Right cardiac atrium (tissue), 5 donors: ENCODE measurements around the gene IQGAP3. TPM values are rescaled to one million over a fixed set of nuclear protein-coding genes. Genes with fewer than 3 reads are reported as not detected.

ENCODE experiments used
- ATAC-seq, 2 donors: fragments of 200-7000 bp; cut with Tn5 transposase; one replicate each; pipeline versions ENCODE4 v1.8.0 to v1.9.1; 2020; ENCODE audit warnings: moderate library complexity in 2 of 2, mild to moderate bottlenecking in 1 of 2
- DNase-seq, 3 donors: peaks; one replicate each; pipeline ENCODE4 v3.0.0-alpha.2; 2020
- H3K27ac ChIP-seq: one replicate; pipeline ENCODE4 v1.5.1; 2013; ENCODE audit warnings: mild to moderate bottlenecking, low read length, control low read depth, moderate library complexity
- H3K27me3 ChIP-seq: one replicate; pipeline ENCODE4 v1.6.1; 2013; ENCODE audit not compliant: control insufficient read depth, insufficient read depth
- H3K4me1 ChIP-seq: one replicate; pipeline ENCODE4 v1.6.1; 2013; ENCODE audit warnings: low read length; ENCODE audit not compliant: control insufficient read depth, insufficient read depth
- H3K4me3 ChIP-seq: one replicate; pipeline ENCODE4 v1.5.1; 2013; ENCODE audit warnings: low read length, control low read depth
- H3K9me3 ChIP-seq: one replicate; pipeline ENCODE4 v1.6.1; 2013; ENCODE audit warnings: low read length; ENCODE audit not compliant: control insufficient read depth
- WGBS: extraction: QIAGEN DNeasy Blood & Tissue Kit; methylation state at CpG from one replicate; pipeline ENCODE4 v1.1.7; 2013; 5-methylcytosine and 5-hydroxymethylcytosine counted together
- intact Hi-C, 4 donors: fragments of 100-400 bp; cut with DNase I; formaldehyde crosslinking; loops; one replicate each; pipeline versions ENCODE4 v1.11.0 to v1.14.0; 2022 to 2023
- polyA plus RNA-seq: library from polyadenylated mRNA; stranded (reverse); fragments of 200-250 nt; gene quantifications from one replicate; pipeline ENCODE4 v1.2.3, GENCODE V29; 2013
- total RNA-seq, 4 donors: library from RNA; stranded (reverse); fragmentation: NEBNext Ultra II Directional; extraction: Animal tissue kit (Norgen Biotek cat#: 25700); gene quantifications; one replicate each; pipeline ENCODE4 v1.2.1, GENCODE V29; 2021
- donor health status: healthy with polysubstance abuse.
- donor health status: DM: no; HTN: yes; CAD: no.
- donor health status: DM: no; HTN: no; CAD: no.
- donor health status: DM: no; HTN: yes; CAD: no; lungs with severe emphysema.
- donor health status: DM: yes; HTN: yes; CAD: no.

The IQGAP3 gene
- total and polyA plus RNA-seq, 5 donors: 0.06 to 0.86 (median 0.42) TPM

- 34% methylated on average over 10 of the region's 10 CpGs for WGBS
- DNase-seq: no peak
- no peak overlapping the region for H3K27ac ChIP-seq
- H3K9me3 ChIP-seq: no peaks in the 10 kb centered on the region
- H3K27me3 ChIP-seq: no peaks in the 10 kb centered on the region
- intact Hi-C loops: loop anchor here in 1 of 4 donors (10.0 kb wide), 1 partner anchor 218 kb away; no protein-coding TSS in a partner anchor
- ATAC-seq: no peak
- no peak overlapping the region for H3K4me3 ChIP-seq
- H3K4me1 ChIP-seq: peaks cover 4% of the 10 kb centered on the region
Observed at GRCh38 chr1:156602557-156602993, 30.2 kb upstream of the IQGAP3 start.

- DNase-seq (no peak), ATAC-seq (no peak)
- Histone ChIP-seq H3K9me3 (no peaks in the 10 kb centered on the region), H3K4me1 (peaks cover 4% of the 10 kb centered on the region), H3K4me3 (peak overlapping the region; percentile 94), H3K27me3 (no peaks in the 10 kb centered on the region), H3K27ac (peak overlapping the region; percentile 77)
- intact Hi-C loops: loop anchor here in 1 of 4 donors (10.0 kb wide), 1 partner anchor 217 kb away; no protein-coding TSS in a partner anchor
- WGBS: 75% methylated on average over 12 of the region's 12 CpGs
Observed at GRCh38 chr1:156601892-156602291, 29.5 kb upstream of the IQGAP3 start.

- intact Hi-C loops: loop anchor here in 1 of 4 donors (10.0 kb wide), 1 partner anchor 216 kb away; no protein-coding TSS in a partner anchor
- peaks cover 4% of the 10 kb centered on the region for H3K4me1 ChIP-seq
- H3K27ac ChIP-seq: peak within 1 kb of the TSS; percentile 77
- H3K4me3 ChIP-seq: peak within 1 kb of the TSS; percentile 94
- under 1% methylated on average over 35 of the region's 35 CpGs for WGBS
- DNase-seq: peak; percentile 86 to 90 (median 86)
- H3K27me3 ChIP-seq: no peaks in the 10 kb centered on the region
- ATAC-seq: peak; percentile 88 to 90
- no peaks in the 10 kb centered on the region for H3K9me3 ChIP-seq
Observed at GRCh38 chr1:156601122-156601830, 28.9 kb upstream of the IQGAP3 start, which contains the start of gene GPATCH4. Gene GPATCH4 (minus strand): TSS chr1:156601479.

- Histone ChIP-seq H3K27me3 (no peaks in the 10 kb centered on the region), H3K27ac (peak overlapping the region; percentile 77), H3K4me3 (peak overlapping the region; percentile 94), H3K4me1 (peaks cover 4% of the 10 kb centered on the region), H3K9me3 (no peaks in the 10 kb centered on the region)
- intact Hi-C loops: loop anchor here in 1 of 4 donors (10.0 kb wide), 1 partner anchor 216 kb away; no protein-coding TSS in a partner anchor
- 2% methylated on average over 13 of the region's 13 CpGs for WGBS
- ATAC-seq (no peak), DNase-seq (no peak)
Observed at GRCh38 chr1:156600733-156601121, 28.4 kb upstream of the IQGAP3 start.

- Histone ChIP-seq H3K27ac (no peak overlapping the region), H3K9me3 (no peaks in the 10 kb centered on the region), H3K4me1 (peaks cover 4% of the 10 kb centered on the region), H3K27me3 (no peaks in the 10 kb centered on the region), H3K4me3 (no peak overlapping the region)
- 78% methylated on average over 3 of the region's 3 CpGs for WGBS
- no peak for DNase-seq
- no peak for ATAC-seq
- intact Hi-C loops: loop anchor here in 3 of 4 donors (10.0 kb wide), 3 partner anchors 115 to 215 kb away; no protein-coding TSS in a partner anchor
Observed at GRCh38 chr1:156599811-156600210, 27.4 kb upstream of the IQGAP3 start.

GRCh38 chr1:156598731-156599432, 26.5 kb upstream of the IQGAP3 start:
- no peak overlapping the region for H3K27ac ChIP-seq
- H3K4me1 ChIP-seq: peaks cover 4% of the 10 kb centered on the region
- no peak overlapping the region for H3K4me3 ChIP-seq
- no peaks in the 10 kb centered on the region for H3K27me3 ChIP-seq
- intact Hi-C loops: loop anchor here in 2 of 4 donors (10.0 kb wide), 2 partner anchors 114 to 124 kb away; no protein-coding TSS in a partner anchor
- 91% methylated on average over 4 of the region's 4 CpGs for WGBS
- DNase-seq: no peak
- no peaks in the 10 kb centered on the region for H3K9me3 ChIP-seq
- no peak for ATAC-seq

- H3K9me3 ChIP-seq: no peaks in the 10 kb centered on the region
- no peaks in the 10 kb centered on the region for H3K27me3 ChIP-seq
- no peak for DNase-seq
- H3K4me3 ChIP-seq: no peak overlapping the region
- ATAC-seq: no peak
- WGBS: 93% methylated on average over 5 of the region's 5 CpGs
- H3K4me1 ChIP-seq: peaks cover 4% of the 10 kb centered on the region
- intact Hi-C loops: loop anchor here in 2 of 4 donors (10.0 kb wide), 2 partner anchors 113 to 123 kb away; no protein-coding TSS in a partner anchor
- no peak overlapping the region for H3K27ac ChIP-seq
Observed at GRCh38 chr1:156598125-156598524, 25.8 kb upstream of the IQGAP3 start.

GRCh38 chr1:156596426-156596825, 24.1 kb upstream of the IQGAP3 start:
- ATAC-seq (no peak), DNase-seq (no peak)
- Histone ChIP-seq H3K27me3 (no peaks in the 10 kb centered on the region), H3K9me3 (no peaks in the 10 kb centered on the region), H3K4me1 (peaks cover 2% of the 10 kb centered on the region), H3K27ac (no peak overlapping the region), H3K4me3 (no peak overlapping the region)
- intact Hi-C loops: loop anchor here in 2 of 4 donors (10.0 kb wide), 2 partner anchors 112 to 122 kb away; no protein-coding TSS in a partner anchor
- WGBS: 88% methylated on average over 3 of the region's 3 CpGs

- no peak overlapping the region for H3K4me3 ChIP-seq
- DNase-seq: no peak
- intact Hi-C loops: loop anchor here in 2 of 4 donors (10.0 kb wide), 2 partner anchors 110 to 120 kb away; no protein-coding TSS in a partner anchor
- ATAC-seq: no peak
- no peak overlapping the region for H3K27ac ChIP-seq
- H3K9me3 ChIP-seq: no peaks in the 10 kb centered on the region
- 86% methylated on average over 2 of the region's 2 CpGs for WGBS
- H3K4me1 ChIP-seq: peaks cover 2% of the 10 kb centered on the region
- no peaks in the 10 kb centered on the region for H3K27me3 ChIP-seq
Observed at GRCh38 chr1:156595016-156595415, 22.7 kb upstream of the IQGAP3 start.

GRCh38 chr1:156594190-156594589, 21.8 kb upstream of the IQGAP3 start:
- intact Hi-C loops: loop anchor here in 3 of 4 donors (5.0 to 10.0 kb wide), 3 partner anchors 109 to 137 kb away; no protein-coding TSS in a partner anchor
- Histone ChIP-seq H3K27me3 (no peaks in the 10 kb centered on the region), H3K9me3 (no peaks in the 10 kb centered on the region), H3K27ac (no peak overlapping the region), H3K4me3 (no peak overlapping the region), H3K4me1 (peaks cover 2% of the 10 kb centered on the region)
- 78% methylated on average over 3 of the region's 3 CpGs for WGBS
- no peak for ATAC-seq
- no peak for DNase-seq

- no peak for DNase-seq
Observed at GRCh38 chr1:156593661-156593989, 21.3 kb upstream of the IQGAP3 start.

More at GRCh38 chr1:156593661-156593989, 21.3 kb upstream of the IQGAP3 start:
- WGBS: 85% methylated on average over 8 of the region's 8 CpGs
- no peak for ATAC-seq
- intact Hi-C loops: loop anchor here in 3 of 4 donors (5.0 to 10.0 kb wide), 3 partner anchors 109 to 136 kb away; no protein-coding TSS in a partner anchor
- H3K4me1 ChIP-seq: peaks cover 2% of the 10 kb centered on the region
- no peaks in the 10 kb centered on the region for H3K9me3 ChIP-seq
- H3K4me3 ChIP-seq: no peak overlapping the region
- no peaks in the 10 kb centered on the region for H3K27me3 ChIP-seq
- no peak overlapping the region for H3K27ac ChIP-seq
